Testis (tissue), 2 donors: ENCODE data around the gene SF3B4.

Experiments
- CTCF ChIP-seq, 3 experiments: fragments of 450-650 bp in 2 of 3; fragments of 200-600 bp in 1 of 3; sonication (generic) in 1 of 3; IDR thresholded peaks; one replicate each; pipeline ENCODE4 v1.5.1; 2016 to 2019; ENCODE audit warnings: antibody characterized with exemption in 3 of 3, mild to moderate bottlenecking in 2 of 3, moderate library complexity in 1 of 3
- POLR2A ChIP-seq: fragments of 450-650 bp; IDR thresholded peaks from one replicate; pipeline ENCODE4 v1.6.1; 2017; ENCODE audit warnings: antibody characterized with exemption, mild to moderate bottlenecking, moderate library complexity

- TF ChIP-seq POLR2A: no peak
- no peak for TF ChIP-seq CTCF (IDR thresholded peaks at IDR 0.05)
These were observed 2.3 kb upstream of the SF3B4 start for GRCh38 chr1:149929856-149930255.
